Activated CD8-positive, alpha-beta memory T cell treated with anti-CD3 and anti-CD28 coated beads, Interleukin-2, amount 50 U/mL, for 1 hour (primary cell): ENCODE results near the gene ATXN7L1.

Experiments
- DNase-seq: peaks from one replicate; pipeline ENCODE4 v3.0.0-alpha.2; 2020; ENCODE audit errors: extremely low read depth

The ATXN7L1 gene

GRCh38 chr7:105648561-105649401, 227.6 kb downstream of the ATXN7L1 start:
- DNase-seq, result no peak

- no peak for DNase-seq
Measured at GRCh38 chr7:105647591-105647990, 228.8 kb downstream of the ATXN7L1 start.

- DNase-seq, result no peak
Measured at GRCh38 chr7:105644937-105645336, 231.5 kb downstream of the ATXN7L1 start.

GRCh38 chr7:105643851-105644250, 232.5 kb downstream of the ATXN7L1 start:
- DNase-seq, result no peak

GRCh38 chr7:105643384-105643783, 233.0 kb downstream of the ATXN7L1 start:
- no peak for DNase-seq

- DNase-seq, result no peak
Measured at GRCh38 chr7:105642264-105642663, 234.1 kb downstream of the ATXN7L1 start.

GRCh38 chr7:105640956-105641810, 235.2 kb downstream of the ATXN7L1 start:
- DNase-seq, result no peak

- DNase-seq, result no peak
Measured at GRCh38 chr7:105639667-105640493, 236.5 kb downstream of the ATXN7L1 start.

- no peak for DNase-seq
Measured at GRCh38 chr7:105638902-105639495, 237.4 kb downstream of the ATXN7L1 start.

- DNase-seq, result no peak
Measured at GRCh38 chr7:105638334-105638733, 238.1 kb downstream of the ATXN7L1 start.

- DNase-seq, result no peak
Measured at GRCh38 chr7:105637755-105638154, 238.6 kb downstream of the ATXN7L1 start.

- DNase-seq, result no peak
Measured at GRCh38 chr7:105636982-105637381, 239.4 kb downstream of the ATXN7L1 start.

GRCh38 chr7:105635197-105635596, 241.2 kb downstream of the ATXN7L1 start:
- no peak for DNase-seq

- no peak for DNase-seq
Measured at GRCh38 chr7:105625986-105626385, 250.4 kb downstream of the ATXN7L1 start.

- no peak for DNase-seq
Measured at GRCh38 chr7:105623906-105624305, 252.5 kb downstream of the ATXN7L1 start.

- DNase-seq, result no peak
Measured at GRCh38 chr7:105623378-105623777, 253.0 kb downstream of the ATXN7L1 start.

- DNase-seq, result no peak
Measured at GRCh38 chr7:105622106-105622731, 254.2 kb downstream of the ATXN7L1 start.

GRCh38 chr7:105621617-105622016, 254.8 kb downstream of the ATXN7L1 start:
- DNase-seq, result no peak

GRCh38 chr7:105621176-105621575, 255.2 kb downstream of the ATXN7L1 start:
- no peak for DNase-seq

GRCh38 chr7:105619590-105619989, 256.8 kb downstream of the ATXN7L1 start:
- DNase-seq, result no peak

GRCh38 chr7:105618016-105618296, 258.4 kb downstream of the ATXN7L1 start:
- no peak for DNase-seq
